Adrenal gland (tissue), 12 donors: ENCODE data around the gene ABCC11. TPM values are rescaled to one million over a fixed set of nuclear protein-coding genes. Genes with fewer than 3 reads are reported as not detected.

Experiments
- DNase-seq, 7 donors: peaks; one replicate each; pipeline ENCODE4 v3.0.0-alpha.2; 2019 to 2020
- H3K27ac ChIP-seq, 5 donors: fragments of 200-600 bp; sonication (generic) in 4 of 5; 1 replicate in 3 of 5; 2 replicates in 2 of 5; pipeline versions ENCODE4 v1.5.1 to v1.8.0; 2016 to 2020; ENCODE audit warnings: mild to moderate bottlenecking in 1 of 5
- H3K27me3 ChIP-seq: fragments of 200-600 bp; 2 replicates; pipeline ENCODE4 v1.8.0; 2021
- H3K36me3 ChIP-seq, 2 donors: fragments of 200-600 bp; replicated peaks in 1 of 2; 1 replicate in 1 of 2; 2 replicates in 1 of 2; pipeline versions ENCODE4 v1.5.1 to v1.8.0; 2018 to 2022
- H3K4me1 ChIP-seq, 2 donors: fragments of 200-600 bp; replicated peaks in 1 of 2; 1 replicate in 1 of 2; 2 replicates in 1 of 2; pipeline versions ENCODE4 v1.5.1 to v1.8.0; 2018 to 2021
- H3K4me3 ChIP-seq, 4 donors: fragments of 200-600 bp; sonication (generic) in 3 of 4; one replicate each; pipeline ENCODE4 v1.5.1; 2016 to 2018
- H3K9me3 ChIP-seq, 3 donors: fragments of 200-600 bp; sonication (generic) in 1 of 3; replicated peaks in 1 of 3; 1 replicate in 2 of 3; 2 replicates in 1 of 3; pipeline versions ENCODE4 v1.5.1 to v1.8.0; 2016 to 2021
- POLR2A ChIP-seq, 2 donors: fragments of 450-650 bp; IDR thresholded peaks; one replicate each; pipeline ENCODE4 v1.6.1; 2017; ENCODE audit warnings: antibody characterized with exemption in 2 of 2, mild to moderate bottlenecking in 2 of 2, moderate library complexity in 1 of 2
- WGBS, 4 donors: extraction: QIAGEN DNeasy Blood & Tissue Kit in 2 of 4; methylation state at CpG; one replicate each; pipeline versions ENCODE4 v1.1.5 to v1.1.7; 2013 to 2017; 5-methylcytosine and 5-hydroxymethylcytosine counted together
- intact Hi-C, 2 donors: fragments of 100-400 bp; cut with DNase I; formaldehyde crosslinking; loops; one replicate each; pipeline versions ENCODE4 v1.14.1 to v1.15.0; 2022 to 2023
- polyA plus RNA-seq, 3 donors: library from polyadenylated mRNA; stranded (reverse); fragments of 200-250 nt in 2 of 3; fragments of 350-450 nt in 1 of 3; fragmentation: Illumina TruSeq in 1 of 3; extraction: RNeasy Lipid Tissue Mini Kit (QIAGEN cat#74804) in 1 of 3; gene quantifications; one replicate each; pipeline ENCODE4 v1.2.3, GENCODE V29; 2013 to 2014
- total RNA-seq, 9 donors: library from RNA; depleted of rRNA in 4 of 9; stranded (reverse); fragments of >200 nt in 4 of 9; fragments of 120-200 nt in 1 of 9; fragmentation: NEBNext Ultra II Directional in 1 of 9; extraction: Animal tissue kit (Norgen Biotek cat#: 25700) in 1 of 9; gene quantifications; one replicate each; pipeline versions ENCODE4 v1.1.0 to v1.2.4, GENCODE V29; 2013 to 2023
- TF ChIP-seq, protein P1 (sequence below), 6 experiments: fragments of 450-650 bp in 4 of 6; fragments of 200-600 bp in 2 of 6; sonication (generic) in 1 of 6; IDR thresholded peaks; 1 replicate in 5 of 6; 2 replicates in 1 of 6; pipeline versions ENCODE4 v1.5.1 to v1.8.0; 2016 to 2021; ENCODE audit warnings: antibody characterized with exemption in 6 of 6, mild to moderate bottlenecking in 2 of 6, moderate library complexity in 1 of 6
- donor health status: healthy with polysubstance abuse.
- donor health status: Bipolar disorder and iron deficiency.
- donor health status: DM: yes; HTN: yes; CAD: no.
- donor health status: DM: no; HTN: no; CAD: no.
- donor health status: DM: no; HTN: no; CAD: no.
- donor health status: DM: yes; HTN: yes; CAD: no.

ABCC11 gene
- total and polyA plus RNA-seq, 12 donors = 0.17 to 0.74 (median 0.27) TPM; not detected in 3

DNA sequence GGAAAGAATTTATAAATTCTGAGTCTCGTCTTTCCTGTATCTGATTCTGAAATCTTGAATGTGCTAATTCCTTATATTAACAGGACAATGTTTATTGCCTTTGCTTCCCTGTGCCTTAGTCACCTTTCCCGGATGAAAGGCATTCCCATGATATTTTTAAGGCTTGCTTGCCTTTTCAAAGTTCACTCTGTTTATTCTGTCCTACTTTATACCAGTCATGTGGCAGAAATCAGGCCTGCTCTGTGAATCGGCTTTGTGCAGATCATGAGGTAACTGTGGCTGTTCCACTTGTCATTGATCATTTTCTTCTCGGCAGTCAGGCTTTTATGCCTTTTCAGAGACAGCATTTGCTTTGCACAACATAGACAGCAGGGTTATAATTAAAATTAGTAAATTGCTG lies 28.8 kb upstream of the ABCC11 start:
- no peak overlapping the region for H3K4me3 ChIP-seq
- H3K4me1 ChIP-seq = peaks cover 0 to 28% of the 10 kb centered on the region in 2 donors
- WGBS, 4 donors = 36 to 46% (median 44%) methylated on average over 4 of the region's 4 CpGs
- H3K36me3 ChIP-seq = peaks cover 0 to under 1% of the 10 kb centered on the region in 2 donors
- peak overlapping the region in 4 of 5 donors; percentile 2 to 45 (median 34) for H3K27ac ChIP-seq
- intact Hi-C loops = no loop called here
- H3K27me3 ChIP-seq = no peaks in the 10 kb centered on the region
- TF ChIP-seq, protein P1, sequence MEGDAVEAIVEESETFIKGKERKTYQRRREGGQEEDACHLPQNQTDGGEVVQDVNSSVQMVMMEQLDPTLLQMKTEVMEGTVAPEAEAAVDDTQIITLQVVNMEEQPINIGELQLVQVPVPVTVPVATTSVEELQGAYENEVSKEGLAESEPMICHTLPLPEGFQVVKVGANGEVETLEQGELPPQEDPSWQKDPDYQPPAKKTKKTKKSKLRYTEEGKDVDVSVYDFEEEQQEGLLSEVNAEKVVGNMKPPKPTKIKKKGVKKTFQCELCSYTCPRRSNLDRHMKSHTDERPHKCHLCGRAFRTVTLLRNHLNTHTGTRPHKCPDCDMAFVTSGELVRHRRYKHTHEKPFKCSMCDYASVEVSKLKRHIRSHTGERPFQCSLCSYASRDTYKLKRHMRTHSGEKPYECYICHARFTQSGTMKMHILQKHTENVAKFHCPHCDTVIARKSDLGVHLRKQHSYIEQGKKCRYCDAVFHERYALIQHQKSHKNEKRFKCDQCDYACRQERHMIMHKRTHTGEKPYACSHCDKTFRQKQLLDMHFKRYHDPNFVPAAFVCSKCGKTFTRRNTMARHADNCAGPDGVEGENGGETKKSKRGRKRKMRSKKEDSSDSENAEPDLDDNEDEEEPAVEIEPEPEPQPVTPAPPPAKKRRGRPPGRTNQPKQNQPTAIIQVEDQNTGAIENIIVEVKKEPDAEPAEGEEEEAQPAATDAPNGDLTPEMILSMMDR (IDR thresholded peaks at IDR 0.05) = no peak
- TF ChIP-seq POLR2A (IDR thresholded peaks at IDR 0.05) = no peak
- H3K9me3 ChIP-seq = no peaks in the 10 kb centered on the region
- peak in 6 of 7 donors; percentile 24 to 71 (median 51) for DNase-seq

- peaks cover 0 to 23% of the 10 kb centered on the region in 2 donors for H3K4me1 ChIP-seq
- peaks cover 0 to 14% of the 10 kb centered on the region in 2 donors for H3K36me3 ChIP-seq
- H3K27ac ChIP-seq = no peak overlapping the region
- H3K4me3 ChIP-seq = no peak overlapping the region
- TF ChIP-seq, protein P1 (IDR thresholded peaks at IDR 0.05) = no peak
- no peak for TF ChIP-seq POLR2A (IDR thresholded peaks at IDR 0.05)
- no peaks in the 10 kb centered on the region for H3K27me3 ChIP-seq
- no peak for DNase-seq
- H3K9me3 ChIP-seq = no peaks in the 10 kb centered on the region
- intact Hi-C loops = no loop called here
- WGBS, 4 donors = 86 to 97% (median 96%) methylated on average over 1 of the region's 1 CpG
Measured at GRCh38 chr16:48274476-48274875, 27.1 kb upstream of the ABCC11 start.

DNA sequence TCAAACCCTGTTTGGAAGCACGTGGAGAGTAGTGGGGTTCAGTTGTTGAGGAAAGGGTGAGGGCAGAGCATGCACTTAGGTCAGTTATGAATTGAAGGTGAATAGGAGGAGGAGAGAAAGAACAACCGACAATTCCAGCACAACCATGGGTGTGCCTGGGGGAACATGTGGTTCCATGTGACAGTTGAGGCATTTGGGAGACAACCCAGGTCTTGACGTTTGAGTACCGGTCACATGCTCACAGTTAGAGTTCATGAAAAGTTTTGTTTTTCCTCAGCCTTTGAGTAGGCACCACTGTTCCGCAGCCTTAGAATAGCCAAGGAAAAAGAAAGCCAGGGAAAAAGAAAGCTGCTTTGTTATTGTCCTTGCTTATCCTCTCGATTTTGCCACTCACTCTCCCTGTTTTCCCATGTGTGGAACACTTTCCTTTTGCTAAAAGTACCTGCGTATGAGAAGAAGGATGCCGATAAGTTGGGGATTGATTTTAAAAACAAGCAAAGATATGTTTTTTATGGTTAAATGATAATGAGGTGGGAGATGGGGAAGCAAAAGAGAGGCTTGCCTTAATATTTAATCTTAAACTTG lies 25.6 kb upstream of the ABCC11 start:
- Histone ChIP-seq H3K4me1 (peaks cover 0 to 13% of the 10 kb centered on the region in 2 donors), H3K9me3 (no peaks in the 10 kb centered on the region), H3K4me3 (no peak overlapping the region), H3K27ac (peak overlapping the region in 2 of 5 donors; percentile 3 to 10), H3K27me3 (no peaks in the 10 kb centered on the region), H3K36me3 (peaks cover 0 to 14% of the 10 kb centered on the region in 2 donors)
- DNase-seq = no peak
- TF ChIP-seq, protein P1 (IDR thresholded peaks at IDR 0.05) = no peak
- intact Hi-C loops = no loop called here
- 74 to 81% (median 78%) methylated on average over 8 of the region's 8 CpGs for WGBS, 4 donors

- 77 to 85% (median 83%) methylated on average over 5 of the region's 5 CpGs for WGBS, 4 donors
Measured at GRCh38 chr16:48271728-48272127, 24.4 kb upstream of the ABCC11 start.

More at GRCh38 chr16:48271728-48272127, 24.4 kb upstream of the ABCC11 start:
- Histone ChIP-seq H3K27me3 (no peaks in the 10 kb centered on the region), H3K9me3 (no peaks in the 10 kb centered on the region), H3K4me3 (no peak overlapping the region), H3K36me3 (peaks cover 0 to 14% of the 10 kb centered on the region in 2 donors), H3K4me1 (peaks cover 0 to 12% of the 10 kb centered on the region in 2 donors), H3K27ac (no peak overlapping the region)
- no peak for DNase-seq
- intact Hi-C loops = no loop called here
- TF ChIP-seq POLR2A (IDR thresholded peaks at IDR 0.05) = no peak
- TF ChIP-seq, protein P1 (IDR thresholded peaks at IDR 0.05) = no peak
